ENCODE measurements around the gene SLC39A8.
"Not testable (repeated sequence)": the region's sequence is repeated elsewhere in the genome, so short reads cannot be mapped to it uniquely, and the experiment has no call there.

Gene SLC39A8

DNA sequence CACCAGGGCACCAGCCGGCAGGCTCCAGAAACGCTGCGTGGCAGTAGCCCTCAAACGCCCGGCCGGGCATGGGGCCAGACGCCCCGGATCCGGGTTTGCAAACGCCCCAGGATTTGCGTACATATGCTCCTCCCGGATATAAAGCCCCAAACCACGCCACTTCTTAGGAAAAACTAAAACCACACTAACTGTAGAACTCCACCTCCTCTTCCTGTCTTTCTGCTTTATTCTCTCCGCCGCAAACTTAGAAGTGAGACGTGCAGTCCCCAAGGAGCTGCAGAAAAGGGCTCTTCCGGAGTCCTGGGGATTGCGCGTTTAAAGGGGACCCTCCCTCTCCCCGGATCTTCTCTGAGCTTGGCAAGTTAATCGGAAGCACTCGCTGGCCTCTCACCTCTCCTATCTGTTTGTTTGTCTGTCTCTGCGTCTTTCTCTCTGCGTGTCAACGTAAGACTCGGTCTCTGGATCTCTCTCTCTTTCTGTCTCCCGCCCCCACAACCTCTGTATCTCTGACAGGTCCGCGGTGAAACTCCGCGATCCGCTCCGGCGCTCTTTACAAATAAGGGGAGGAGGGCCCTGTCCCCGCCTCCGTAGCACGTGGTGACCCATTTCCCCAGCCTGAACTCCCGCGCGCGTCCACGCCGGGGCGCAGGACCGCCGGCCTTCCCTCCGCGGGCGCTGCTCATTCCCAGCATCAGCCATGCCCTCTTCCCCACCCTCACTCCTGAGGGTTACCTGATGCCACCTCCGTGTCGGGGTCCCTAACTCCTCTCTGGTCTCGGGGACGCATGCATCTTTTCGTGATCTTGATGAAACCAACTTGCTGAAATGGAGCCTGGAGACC, at the start of gene SLC39A8:
SLC39A8 (minus strand) TSS at position 529 of the 841 bp plus-strand sequence. CDS start 820 bp downstream, outside the sequence.
- DNase-seq (ENCODE audit: low read depth in 2 of 2) = peak; percentile 25 to 28

DNA sequence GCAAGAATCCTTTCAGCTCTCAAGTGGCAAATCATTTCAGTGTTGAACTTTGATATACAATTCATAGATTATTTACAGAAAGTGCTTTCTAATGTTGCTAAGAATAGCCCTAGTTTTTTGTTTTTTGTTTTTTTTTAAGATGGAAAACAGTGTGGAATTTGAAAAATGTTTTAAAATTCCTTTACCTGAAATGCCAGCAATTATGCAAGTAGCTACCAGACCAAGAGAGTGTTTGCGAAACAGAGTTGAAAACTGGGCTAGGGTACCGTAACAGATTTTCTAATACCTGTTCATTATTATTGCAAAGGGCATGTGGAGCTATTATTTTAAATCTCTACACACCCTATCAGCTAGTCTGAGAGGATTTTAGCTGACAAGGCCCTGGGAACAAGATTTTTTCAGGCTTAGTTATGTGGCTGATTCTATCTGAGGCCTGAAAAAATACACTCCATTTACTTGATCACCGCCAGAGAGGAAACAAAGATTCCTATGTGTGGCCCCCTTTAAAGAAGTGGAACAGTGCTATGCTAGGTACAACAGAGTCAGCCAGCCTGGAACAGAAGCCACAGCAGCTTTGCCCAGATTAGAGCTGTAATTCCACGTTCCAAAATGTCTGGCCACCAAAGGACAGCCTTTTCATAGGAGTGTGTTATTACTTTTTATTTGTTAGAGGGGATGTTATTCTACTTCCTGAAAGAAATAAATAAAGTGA, 46.9 kb upstream of the SLC39A8 start:
- no peak for DNase-seq (ENCODE audit: low read depth in 2 of 2)

DNA sequence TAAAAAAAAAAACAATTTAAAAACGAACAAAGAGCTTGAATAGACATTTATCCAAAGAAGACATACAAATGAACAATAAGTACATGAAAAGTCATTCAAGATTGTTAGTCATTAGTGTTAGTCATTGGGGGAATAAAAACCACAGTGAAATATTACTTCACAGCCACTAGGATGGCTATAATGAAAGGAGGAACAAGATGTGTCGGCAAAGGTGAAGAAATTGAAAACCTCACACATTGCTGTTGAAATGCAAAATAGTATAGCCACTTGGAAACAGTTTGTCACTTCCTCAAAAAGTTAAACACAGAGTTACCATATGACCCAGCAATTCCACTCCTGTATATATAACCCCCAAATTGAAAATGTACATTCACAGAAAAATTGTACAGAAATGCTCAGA, 45.2 kb upstream of the SLC39A8 start:
- DNase-seq (ENCODE audit: low read depth in 2 of 2) = no peak

DNA sequence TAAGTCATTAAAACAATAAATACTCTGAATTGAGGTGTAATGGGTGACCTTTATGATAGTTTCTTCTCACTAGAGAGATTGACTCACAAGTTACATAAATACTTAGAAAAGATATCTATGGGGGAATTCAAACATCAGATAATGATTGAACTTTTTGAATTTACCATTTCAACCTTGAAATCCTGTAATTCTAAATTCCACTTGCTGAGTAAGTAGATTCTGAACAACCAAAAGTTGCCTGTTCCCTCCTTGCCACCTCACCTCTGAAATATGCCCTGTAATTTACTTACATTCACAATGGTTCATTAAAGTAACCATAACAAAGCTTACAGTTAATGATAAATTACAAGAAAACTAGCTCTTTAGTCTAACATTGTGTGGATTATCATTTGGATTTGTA, 43.3 kb upstream of the SLC39A8 start:
- no peak for DNase-seq (ENCODE audit: low read depth in 2 of 2)

DNA sequence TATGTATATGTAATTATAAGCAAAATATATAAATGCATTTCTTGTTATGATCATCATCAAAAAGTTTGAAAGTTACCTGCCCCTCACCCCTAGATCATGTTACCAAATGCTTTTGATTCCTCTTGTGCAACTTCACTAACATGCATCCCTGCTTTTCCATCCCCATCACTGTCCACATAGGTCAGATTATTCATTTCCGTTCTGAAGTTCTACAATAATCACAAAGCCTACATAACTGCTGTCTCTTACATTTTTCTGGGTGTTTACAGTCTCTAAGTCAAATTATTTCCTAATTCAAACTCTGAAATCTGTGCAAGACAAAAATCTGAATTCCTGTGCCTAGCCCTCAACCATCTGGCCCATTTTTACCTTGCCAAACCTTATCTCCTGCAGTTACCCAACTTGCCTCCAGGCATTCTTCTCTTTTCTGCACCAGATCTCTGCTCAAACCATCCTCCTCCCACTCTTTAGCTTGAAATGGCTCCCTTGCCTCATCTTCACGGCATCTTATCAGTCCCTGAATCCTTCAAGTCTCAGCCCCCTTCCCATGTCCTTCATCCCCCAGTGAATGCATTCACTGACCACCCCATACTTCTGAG, 42.4 kb upstream of the SLC39A8 start:
- no peak for DNase-seq (ENCODE audit: low read depth in 2 of 2)

DNA sequence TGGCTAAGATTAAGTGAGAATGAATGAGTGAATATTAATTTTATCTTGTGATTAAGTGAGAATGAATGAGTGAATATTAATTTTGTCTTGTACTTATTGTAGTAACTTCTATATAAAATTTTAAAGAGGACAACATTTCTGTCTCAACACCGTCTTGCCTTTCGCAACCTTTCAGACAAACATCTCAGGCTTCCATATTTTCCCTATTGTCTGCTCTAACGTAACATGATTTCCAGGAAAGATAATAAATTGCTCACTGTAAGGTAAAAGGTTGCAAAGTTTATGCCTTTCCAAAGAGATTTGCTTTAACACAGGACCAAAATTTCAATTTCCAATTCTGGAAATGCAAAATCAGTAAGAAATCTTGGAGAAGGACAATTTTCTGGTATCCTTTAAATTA, 41.7 kb upstream of the SLC39A8 start:
- no peak for DNase-seq (ENCODE audit: low read depth in 2 of 2)

DNA sequence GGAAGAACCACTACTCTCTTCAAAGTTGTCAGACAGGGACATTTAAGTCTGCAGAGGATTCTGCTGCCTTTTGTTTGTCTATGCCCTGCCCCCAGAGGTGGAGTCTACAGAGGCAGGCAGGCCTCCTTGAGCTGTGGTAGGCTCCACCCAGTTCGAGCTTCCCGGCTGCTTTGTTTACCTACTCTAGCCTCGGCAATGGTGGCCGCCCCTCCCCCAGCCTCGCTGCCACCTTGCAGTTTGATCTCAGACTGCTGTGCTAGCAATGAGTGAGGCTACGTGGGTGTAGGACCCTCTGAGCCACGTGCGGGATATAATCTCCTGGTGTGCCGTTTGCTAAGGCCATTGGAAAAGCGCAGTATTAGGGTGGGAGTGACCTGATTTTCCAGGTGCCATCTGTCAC, 35.0 kb upstream of the SLC39A8 start:
- DNase-seq (ENCODE audit: low read depth in 2 of 2) = not testable (repeated sequence)

DNA sequence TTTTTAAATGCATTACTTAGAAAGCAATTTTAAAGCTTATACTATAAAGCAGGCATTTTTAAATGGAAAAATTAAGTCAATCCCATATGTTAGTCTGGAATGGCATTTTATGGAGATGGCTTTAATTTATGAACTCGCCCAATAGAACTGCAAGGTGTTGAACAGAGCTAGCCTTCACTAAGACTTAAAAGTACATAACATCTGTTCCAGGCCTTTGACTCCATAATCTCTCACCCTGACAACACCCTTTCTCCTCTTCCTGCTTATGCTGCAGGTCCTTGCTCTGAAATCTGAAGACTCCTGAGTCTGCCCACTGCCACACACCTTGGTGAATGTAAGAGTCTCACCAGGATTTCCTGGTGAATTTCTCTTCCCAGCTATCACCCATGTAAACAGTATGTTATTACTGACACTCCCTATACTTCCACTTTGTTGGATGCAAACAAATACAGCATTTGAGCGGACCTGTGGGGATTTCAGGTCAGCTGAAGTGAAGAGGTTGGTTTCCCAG, 17.7 kb upstream of the SLC39A8 start:
- DNase-seq (ENCODE audit: low read depth in 2 of 2) = no peak

DNA sequence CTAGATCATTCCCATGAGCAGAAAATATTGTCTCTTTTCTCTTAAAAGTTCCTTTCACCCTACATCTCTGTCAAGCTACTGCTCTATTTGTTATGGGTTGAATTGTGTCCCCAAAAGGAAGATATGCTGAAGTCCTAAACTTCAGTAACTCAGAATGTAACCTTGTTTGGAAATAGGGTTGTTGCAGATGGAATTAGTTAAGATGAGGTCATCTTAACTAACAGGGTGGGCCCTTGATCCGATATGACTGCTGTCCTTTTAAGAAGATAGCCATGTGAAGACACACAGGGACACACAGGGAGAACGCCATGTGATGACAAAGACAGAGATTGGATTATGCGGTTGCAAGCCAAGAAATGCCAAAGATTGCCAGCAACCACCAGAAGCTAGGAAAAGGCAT, 12.8 kb upstream of the SLC39A8 start:
- DNase-seq (ENCODE audit: low read depth in 2 of 2) = no peak

DNA sequence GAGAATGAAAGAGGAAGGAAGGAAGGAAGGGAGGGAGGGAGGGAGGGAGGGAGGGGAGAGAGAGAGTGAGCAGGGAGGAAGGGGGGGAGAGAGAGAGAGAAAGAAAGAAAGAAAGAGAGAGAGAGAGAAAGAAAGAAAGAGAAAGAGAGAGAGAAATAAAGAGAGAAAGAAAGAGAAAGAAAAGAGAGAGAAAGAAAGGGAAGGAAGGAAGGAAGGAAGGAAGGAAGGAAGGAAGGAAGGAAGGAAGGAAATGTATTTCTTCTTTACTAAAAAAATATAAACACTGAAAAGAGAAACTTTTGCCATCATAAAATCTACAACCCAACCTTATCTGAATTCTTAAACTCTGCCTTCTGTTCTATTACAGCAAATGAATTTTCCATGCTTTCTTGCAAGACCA, 12.4 kb upstream of the SLC39A8 start:
- not testable (repeated sequence) for DNase-seq (ENCODE audit: low read depth in 2 of 2)

DNA sequence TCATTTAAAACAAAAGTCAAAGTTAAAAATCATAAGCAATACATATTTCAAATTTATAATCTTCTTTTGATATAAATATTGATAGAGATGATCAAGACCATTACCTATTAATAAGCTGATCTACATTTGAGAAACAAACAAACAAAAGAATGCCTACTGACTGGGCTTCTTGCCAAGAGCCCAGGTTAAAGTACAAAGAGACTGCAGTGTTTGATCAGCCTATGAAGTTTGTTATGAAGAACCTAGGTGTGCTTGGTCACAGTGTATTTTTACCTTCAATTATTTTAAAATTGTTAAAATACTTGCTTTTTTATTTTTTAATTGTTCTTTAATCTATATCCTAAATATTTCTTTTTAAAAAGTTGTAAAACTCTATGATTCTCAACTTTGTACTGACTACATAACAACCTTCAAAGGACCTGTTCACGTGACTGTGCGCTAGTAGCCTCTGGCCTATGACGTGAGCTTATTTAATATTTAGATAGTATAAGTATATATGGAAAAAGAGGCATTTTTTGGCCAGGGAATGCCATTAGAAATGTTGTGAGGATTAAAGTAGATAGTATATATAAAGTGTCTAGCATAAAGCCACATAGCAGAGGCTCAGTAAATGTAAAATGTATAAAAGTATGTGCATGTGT, 11.4 kb upstream of the SLC39A8 start:
- DNase-seq (ENCODE audit: low read depth in 2 of 2) = no peak

DNA sequence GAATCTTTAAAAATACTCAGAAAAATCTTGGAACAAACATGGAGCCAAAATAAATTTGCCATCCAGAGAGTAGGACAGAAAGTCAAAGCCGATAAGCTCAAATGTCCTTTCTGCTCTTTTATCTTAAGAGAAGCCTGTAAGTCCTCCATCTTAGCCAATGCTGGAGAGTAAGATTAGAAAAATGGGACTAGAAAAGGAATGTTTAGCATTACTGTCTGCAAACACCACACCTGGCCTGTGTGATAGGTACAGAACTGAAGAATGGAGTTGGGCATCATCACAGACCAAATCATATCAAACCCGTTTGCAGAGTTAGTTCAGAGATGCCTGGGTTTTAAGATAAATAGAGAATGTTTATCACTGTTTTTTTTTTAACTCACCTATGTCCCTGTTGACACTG, 10.5 kb upstream of the SLC39A8 start:
- DNase-seq (ENCODE audit: low read depth in 2 of 2) = no peak

DNA sequence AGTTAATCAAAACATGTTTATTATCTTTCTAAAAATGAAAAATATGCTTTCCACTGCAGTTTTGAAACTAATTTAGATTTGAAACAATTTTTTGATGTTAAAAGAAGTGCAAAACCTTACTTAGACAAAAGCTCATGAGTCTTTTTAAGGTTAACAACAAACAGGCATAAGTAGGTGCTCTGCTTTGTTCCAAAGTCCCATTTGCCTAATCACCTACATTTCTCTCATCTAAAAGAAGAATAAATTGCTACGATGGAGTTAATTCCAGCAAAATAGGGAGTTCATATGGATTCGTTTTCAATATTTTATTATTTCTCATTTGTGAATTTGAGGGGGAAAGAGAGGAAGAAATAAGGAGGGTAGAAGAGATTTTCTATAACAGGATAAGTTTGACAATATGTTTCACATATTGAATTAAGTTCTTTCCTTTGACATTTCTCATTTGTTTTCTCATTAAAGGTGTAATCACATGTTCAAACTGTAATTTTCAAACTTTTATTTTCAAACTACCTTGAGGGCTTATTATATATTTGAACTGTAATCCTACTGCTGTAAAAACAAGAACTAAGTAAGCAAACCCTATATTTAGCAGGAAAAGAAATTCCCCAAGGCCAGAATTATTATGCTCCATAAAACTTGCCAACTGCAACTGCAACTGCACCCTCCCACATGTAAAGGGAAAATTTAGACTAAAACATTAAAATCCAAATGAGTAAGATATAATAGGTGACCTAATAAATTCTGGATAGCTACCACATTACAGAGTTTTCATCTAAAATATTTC, 9.6 kb upstream of the SLC39A8 start:
- no peak for DNase-seq (ENCODE audit: low read depth in 2 of 2)

DNA sequence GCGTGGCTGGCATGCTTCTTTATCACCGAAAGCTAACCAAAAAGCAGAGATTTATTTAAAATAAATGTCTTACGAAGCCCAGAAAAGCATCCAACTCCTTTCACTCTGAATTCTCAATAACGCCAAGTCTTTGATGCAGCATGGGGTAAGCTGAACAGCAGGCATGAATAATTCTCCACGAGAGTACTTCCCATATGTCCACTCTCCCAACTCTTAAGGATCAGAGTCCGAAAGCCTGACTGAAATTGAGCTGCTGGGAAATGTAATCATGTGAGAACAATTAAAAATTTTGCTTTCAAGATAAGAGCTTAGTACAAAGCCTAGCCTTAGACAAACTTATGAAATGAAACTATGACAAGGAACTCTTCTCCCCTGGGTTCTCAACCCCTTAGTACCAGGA, 7.5 kb upstream of the SLC39A8 start:
- DNase-seq (ENCODE audit: low read depth in 2 of 2) = no peak

DNA sequence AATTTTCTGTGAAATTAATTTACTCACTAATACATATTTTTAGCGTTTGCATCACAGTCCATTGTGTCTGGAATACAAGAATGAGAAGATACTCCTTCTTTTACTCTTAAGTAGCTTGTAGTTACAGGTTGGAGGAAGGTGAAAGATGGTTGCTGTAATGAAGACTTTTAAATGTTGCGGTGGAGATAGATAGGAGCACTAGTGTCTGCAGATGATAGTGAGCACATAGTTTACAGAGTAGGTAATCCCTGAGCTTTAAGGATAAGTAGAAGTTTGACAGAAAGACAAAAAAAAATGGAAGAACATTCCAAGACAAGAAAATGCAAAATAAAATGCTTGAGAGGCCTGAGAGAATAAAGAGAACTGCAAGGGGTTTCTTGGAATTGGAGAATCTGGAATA, 5.4 kb upstream of the SLC39A8 start:
- no peak for DNase-seq (ENCODE audit: low read depth in 2 of 2)

DNA sequence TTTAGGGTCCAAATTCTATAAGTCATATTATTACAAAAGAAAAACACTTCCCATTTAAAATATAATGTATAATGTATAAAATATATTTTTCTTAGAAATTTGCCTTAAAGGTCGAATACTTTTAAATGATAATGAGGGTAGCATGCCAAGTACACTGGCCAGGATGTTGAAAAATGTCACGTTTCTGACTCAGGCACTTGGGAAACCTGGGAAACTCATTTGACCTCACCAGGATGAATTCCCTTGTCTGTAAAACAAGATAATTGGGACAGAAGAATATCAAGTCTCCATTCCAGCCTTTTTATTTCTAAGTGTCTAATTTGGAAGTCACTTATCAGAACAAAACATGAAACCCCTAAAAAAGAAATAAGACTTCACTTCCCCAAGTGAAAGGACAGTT, 3.4 kb upstream of the SLC39A8 start:
- DNase-seq (ENCODE audit: low read depth in 2 of 2) = no peak

DNA sequence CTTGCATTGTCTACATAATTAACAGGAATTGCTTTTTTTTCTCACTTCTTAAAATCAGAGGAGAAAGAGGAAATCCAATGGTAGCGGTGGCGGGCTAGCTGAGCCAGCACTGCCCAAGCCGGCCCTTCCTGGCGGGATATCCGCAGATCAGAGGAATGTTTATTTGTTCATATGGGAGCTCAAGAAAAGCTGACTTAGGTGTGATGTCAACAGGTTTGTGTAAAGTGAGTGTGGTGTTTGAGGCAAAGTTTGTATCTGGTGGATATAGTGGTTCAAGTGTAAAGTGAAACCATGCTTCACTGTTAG, 466 bp upstream of the SLC39A8 start:
- no peak for DNase-seq (ENCODE audit: low read depth in 2 of 2)

DNA sequence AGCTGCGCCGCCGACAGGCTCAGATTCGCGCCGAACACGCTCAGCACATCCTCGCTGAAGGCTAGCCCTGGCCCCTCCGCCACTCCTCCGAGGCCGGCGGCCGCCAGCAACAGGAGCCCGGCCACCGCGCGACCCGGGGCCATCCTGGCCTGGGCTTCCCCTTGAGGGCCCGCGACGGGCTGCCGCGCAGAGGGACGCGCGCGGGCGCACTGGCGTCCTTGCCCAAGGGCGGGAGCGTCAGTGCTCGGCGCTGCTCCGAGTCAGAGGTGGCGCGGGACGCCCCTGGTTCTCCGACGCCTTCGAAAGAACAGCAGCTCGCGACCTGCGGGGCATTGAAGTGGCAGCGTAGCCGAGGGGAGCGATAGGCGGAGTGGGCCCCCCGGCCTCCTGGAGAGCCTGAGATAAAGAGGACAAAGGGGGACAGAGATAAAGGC, 745 bp downstream of the SLC39A8 start:
- no peak for DNase-seq (ENCODE audit: low read depth in 2 of 2)

DNA sequence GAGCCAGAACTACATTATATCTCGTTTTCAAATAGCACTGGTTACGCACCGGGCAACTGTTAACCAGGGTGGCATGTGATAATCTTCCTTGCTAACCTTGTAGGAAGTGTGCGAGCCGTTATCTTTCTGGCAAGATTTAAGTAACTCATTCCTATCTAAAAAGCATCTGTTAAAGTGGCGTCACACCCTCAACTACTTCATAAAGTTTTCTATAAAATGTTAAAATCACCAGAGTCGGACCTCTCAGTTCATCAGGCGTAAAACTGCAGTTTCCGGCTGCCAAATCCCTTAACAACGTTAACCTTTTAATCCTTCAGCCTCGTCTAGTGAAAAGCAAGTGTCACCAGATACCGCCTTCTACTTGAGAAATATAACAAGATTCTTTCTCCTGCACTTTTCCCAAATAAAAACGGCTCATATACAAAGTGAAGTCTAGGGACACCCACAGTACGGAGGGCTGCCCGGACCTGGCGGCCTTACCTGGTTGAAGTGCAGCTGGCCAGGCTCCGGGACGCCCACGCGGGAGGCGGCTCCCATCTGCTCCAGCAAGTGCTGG, 1.2 kb downstream of the SLC39A8 start:
- no peak for DNase-seq (ENCODE audit: low read depth in 2 of 2)

DNA sequence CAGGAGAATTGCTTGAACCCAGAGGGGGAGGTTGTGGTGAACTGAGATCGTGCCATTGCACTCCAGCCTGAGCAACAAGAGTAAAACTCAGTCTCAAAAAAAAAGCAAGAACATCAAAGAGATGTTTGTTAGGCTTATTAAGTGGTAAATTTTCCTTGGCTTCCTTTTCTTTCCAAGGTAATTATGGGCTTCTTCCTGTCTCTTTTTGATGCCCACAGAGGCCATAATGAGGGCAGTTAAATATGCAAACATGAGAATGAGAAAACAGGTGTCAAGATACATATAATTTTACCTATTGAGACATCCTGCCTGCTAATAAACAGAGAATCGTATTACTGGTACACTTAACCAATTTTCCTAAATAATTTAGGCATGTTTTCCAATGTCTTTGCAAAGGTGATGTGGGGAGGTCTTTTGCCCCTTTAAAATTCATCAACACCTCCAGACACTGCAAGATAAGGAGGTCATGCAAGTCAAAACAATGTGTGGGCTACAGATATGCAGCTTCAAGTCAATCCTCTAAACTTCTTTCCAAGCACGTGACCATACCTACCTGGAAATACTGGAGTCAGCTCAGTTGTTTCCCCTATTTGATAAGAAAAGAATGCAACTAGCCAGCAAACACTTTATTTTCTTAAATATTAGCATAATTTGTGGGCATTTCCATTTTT, 2.7 kb downstream of the SLC39A8 start:
- DNase-seq (ENCODE audit: low read depth in 2 of 2) = no peak

DNA sequence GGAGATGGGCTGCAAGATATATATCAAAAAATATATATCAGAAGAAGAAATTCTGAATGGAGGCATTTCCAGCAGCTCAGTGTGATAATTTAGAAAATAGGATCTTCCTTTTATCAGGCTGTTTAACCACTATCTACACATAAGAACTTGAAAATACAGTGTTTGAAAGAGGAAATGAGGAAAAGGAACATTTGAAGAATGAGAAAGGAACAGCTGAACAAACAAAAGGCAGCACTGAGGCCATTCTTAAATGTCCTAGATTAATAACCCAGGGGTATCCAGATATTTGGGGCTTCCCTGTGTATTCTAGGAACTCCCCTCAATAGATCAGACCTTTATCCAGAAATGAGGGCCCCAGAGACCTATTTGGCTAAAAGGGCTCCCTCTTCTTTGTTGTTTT, 4.1 kb downstream of the SLC39A8 start:
- DNase-seq (ENCODE audit: low read depth in 2 of 2) = no peak

Data from fibroblast of skin of left biceps (primary cell).